GM12892 (cell line): ENCODE data around the gene SMO.

Source experiments
- POLR2A ChIP-seq: IDR thresholded peaks from 2 replicates; pipeline ENCODE4 v1.6.1; 2011; ENCODE audit warnings: low read depth, low read length, control low read depth
- POLR2AphosphoS5 ChIP-seq: IDR thresholded peaks from 2 replicates; pipeline ENCODE4 v1.6.1; 2011; ENCODE audit warnings: low read depth, low read length, control low read depth

- TF ChIP-seq POLR2AphosphoS5 (no peak), POLR2A (no peak)
Measured at GRCh38 chr7:129255800-129256199, 67.4 kb downstream of the SMO start.
